Transverse colon (tissue), 4 donors: ENCODE measurements around the gene GRAMD2B.

Experiments
- CTCF ChIP-seq, 5 experiments: fragments of 200-600 bp in 3 of 5; fragments of 450-650 bp in 2 of 5; sonication (generic) in 3 of 5; IDR thresholded peaks; 1 replicate in 2 of 5; 2 replicates in 3 of 5; pipeline ENCODE4 v1.5.1; 2016 to 2017; ENCODE audit warnings: antibody characterized with exemption in 5 of 5, inconsistent platforms in 3 of 5, mild to moderate bottlenecking in 2 of 5, moderate library complexity in 1 of 5
- EP300 ChIP-seq: sonication (generic); formaldehyde crosslinking; IDR thresholded peaks from one replicate; pipeline ENCODE4 v1.6.1; 2017; ENCODE audit warnings: antibody characterized with exemption, low read depth
- POLR2A ChIP-seq: fragments of 450-650 bp; IDR thresholded peaks from one replicate; pipeline ENCODE4 v1.6.1; 2016; ENCODE audit warnings: antibody characterized with exemption, mild to moderate bottlenecking, moderate library complexity
- POLR2AphosphoS5 ChIP-seq, 3 donors: sonication (generic); formaldehyde crosslinking; IDR thresholded peaks; one replicate each; pipeline ENCODE4 v1.6.1; 2016; ENCODE audit warnings: antibody characterized with exemption in 3 of 3

GRCh38 chr5:126543660-126544059 lies 120.5 kb downstream of the GRAMD2B start:
- TF ChIP-seq CTCF (IDR thresholded peaks at IDR 0.05) (no peak), POLR2A (no peak), EP300 (no peak), POLR2AphosphoS5 (IDR thresholded peaks at IDR 0.05) (no peak)
